22Rv1 (cell line): ENCODE results near the gene LNX2.

Experiments
- ZFX ChIP-seq: fragments of 450-650 bp; IDR thresholded peaks from 2 replicates; pipeline ENCODE4 v1.6.1; 2017; ENCODE audit warnings: antibody characterized with exemption, borderline replicate concordance
- TF ChIP-seq, protein P1 (sequence below): fragments of 450-650 bp; IDR thresholded peaks from 2 replicates; pipeline ENCODE4 v1.5.1; 2017; ENCODE audit warnings: mild to moderate bottlenecking

DNA sequence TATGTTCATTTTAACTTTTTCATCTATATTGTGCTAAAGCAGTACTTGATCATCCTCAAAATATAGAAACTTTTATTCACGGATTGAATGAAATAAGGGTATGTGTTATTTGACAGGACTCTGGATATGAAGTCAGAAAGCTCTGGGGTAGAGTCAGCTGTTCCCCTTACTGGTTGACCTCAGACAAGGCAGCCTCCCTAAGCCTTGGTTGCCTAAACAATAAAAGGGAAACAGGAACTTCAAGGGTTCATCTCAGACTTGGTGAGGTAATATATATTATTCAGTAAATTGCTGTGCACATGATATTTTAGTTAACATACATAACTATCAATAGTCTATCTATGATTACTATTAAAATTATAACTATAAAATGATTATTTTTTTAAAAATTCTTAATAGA is 14.9 kb upstream of the LNX2 start:
- TF ChIP-seq, protein P1, sequence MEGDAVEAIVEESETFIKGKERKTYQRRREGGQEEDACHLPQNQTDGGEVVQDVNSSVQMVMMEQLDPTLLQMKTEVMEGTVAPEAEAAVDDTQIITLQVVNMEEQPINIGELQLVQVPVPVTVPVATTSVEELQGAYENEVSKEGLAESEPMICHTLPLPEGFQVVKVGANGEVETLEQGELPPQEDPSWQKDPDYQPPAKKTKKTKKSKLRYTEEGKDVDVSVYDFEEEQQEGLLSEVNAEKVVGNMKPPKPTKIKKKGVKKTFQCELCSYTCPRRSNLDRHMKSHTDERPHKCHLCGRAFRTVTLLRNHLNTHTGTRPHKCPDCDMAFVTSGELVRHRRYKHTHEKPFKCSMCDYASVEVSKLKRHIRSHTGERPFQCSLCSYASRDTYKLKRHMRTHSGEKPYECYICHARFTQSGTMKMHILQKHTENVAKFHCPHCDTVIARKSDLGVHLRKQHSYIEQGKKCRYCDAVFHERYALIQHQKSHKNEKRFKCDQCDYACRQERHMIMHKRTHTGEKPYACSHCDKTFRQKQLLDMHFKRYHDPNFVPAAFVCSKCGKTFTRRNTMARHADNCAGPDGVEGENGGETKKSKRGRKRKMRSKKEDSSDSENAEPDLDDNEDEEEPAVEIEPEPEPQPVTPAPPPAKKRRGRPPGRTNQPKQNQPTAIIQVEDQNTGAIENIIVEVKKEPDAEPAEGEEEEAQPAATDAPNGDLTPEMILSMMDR = no peak
- no peak for TF ChIP-seq ZFX
